ENCODE results near the gene PHYHIPL. TPM values are rescaled to one million over a fixed set of nuclear protein-coding genes. Genes with fewer than 3 reads are reported as not detected.

Gene PHYHIPL
- total and polyA plus RNA-seq, 2 donors (not counting 1 experiment from before 2014, with no cell fraction given) = 0.02 TPM; not detected in 1

- H3K4me1 ChIP-seq (ENCODE audit: control insufficient read depth, extremely low read depth, insufficient read depth, low read length) = no peaks in the 10 kb centered on the region
- H3K4me2 ChIP-seq (ENCODE audit: extremely low read depth, insufficient read depth, low read length) = no peak overlapping the region
- H3K27me3 ChIP-seq (ENCODE audit: control insufficient read depth, insufficient read depth, low read length) = no peaks in the 10 kb centered on the region
- no peaks in the 10 kb centered on the region for H3K79me2 ChIP-seq (ENCODE audit: control insufficient read depth, insufficient read depth, low read length)
- no peak overlapping the region for H3K9ac ChIP-seq (ENCODE audit: insufficient read depth, low read length)
- H3K9me3 ChIP-seq (ENCODE audit: control insufficient read depth, insufficient read depth, low read depth, low read length) = no peaks in the 10 kb centered on the region
- no peak for DNase-seq (ENCODE audit: low read depth in 2 of 2)
- no peak overlapping the region for H2AFZ ChIP-seq (ENCODE audit: low read length)
- H3K4me3 ChIP-seq (replicated peaks in 1 of 4; ENCODE audit: control extremely low read depth in 1 of 4, insufficient read depth in 1 of 4, low read depth in 3 of 4, low read length in 4 of 4) = no peak overlapping the region
- H4K20me1 ChIP-seq (ENCODE audit: control insufficient read depth, extremely low read depth, insufficient read depth, low read length) = no peaks in the 10 kb centered on the region
- TF ChIP-seq CTCF (conservative IDR thresholded peaks at IDR 0.05 in 1 of 2, IDR thresholded peaks at IDR 0.05 in 1 of 2; ENCODE audit: low read depth in 1 of 2, low read length in 2 of 2) (no peak), EZH2 (IDR thresholded peaks at IDR 0.05; ENCODE audit: low read length, missing control alignments) (no peak)
- H3K36me3 ChIP-seq (ENCODE audit: control insufficient read depth, insufficient read depth, low read length) = no peaks in the 10 kb centered on the region
- no peak overlapping the region for H3K27ac ChIP-seq (ENCODE audit: insufficient read depth, low read length)
Measured at GRCh38 chr10:59255463-59255862, 79.0 kb downstream of the PHYHIPL start.

- no peak overlapping the region for H3K4me3 ChIP-seq (replicated peaks in 1 of 4; ENCODE audit: control extremely low read depth in 1 of 4, insufficient read depth in 1 of 4, low read depth in 3 of 4, low read length in 4 of 4)
- no peak for DNase-seq (ENCODE audit: low read depth in 2 of 2)
- no peaks in the 10 kb centered on the region for H3K4me1 ChIP-seq (ENCODE audit: control insufficient read depth, extremely low read depth, insufficient read depth, low read length)
- H3K4me2 ChIP-seq (ENCODE audit: extremely low read depth, insufficient read depth, low read length) = no peak overlapping the region
- no peaks in the 10 kb centered on the region for H4K20me1 ChIP-seq (ENCODE audit: control insufficient read depth, extremely low read depth, insufficient read depth, low read length)
- H3K36me3 ChIP-seq (ENCODE audit: control insufficient read depth, insufficient read depth, low read length) = no peaks in the 10 kb centered on the region
- no peaks in the 10 kb centered on the region for H3K79me2 ChIP-seq (ENCODE audit: control insufficient read depth, insufficient read depth, low read length)
- H3K9me3 ChIP-seq (ENCODE audit: control insufficient read depth, insufficient read depth, low read depth, low read length) = no peaks in the 10 kb centered on the region
- H3K9ac ChIP-seq (ENCODE audit: insufficient read depth, low read length) = no peak overlapping the region
- no peaks in the 10 kb centered on the region for H3K27me3 ChIP-seq (ENCODE audit: control insufficient read depth, insufficient read depth, low read length)
- H3K27ac ChIP-seq (ENCODE audit: insufficient read depth, low read length) = no peak overlapping the region
- no peak overlapping the region for H2AFZ ChIP-seq (ENCODE audit: low read length)
- TF ChIP-seq EZH2 (IDR thresholded peaks at IDR 0.05; ENCODE audit: low read length, missing control alignments) (no peak), CTCF (conservative IDR thresholded peaks at IDR 0.05 in 1 of 2, IDR thresholded peaks at IDR 0.05 in 1 of 2; ENCODE audit: low read depth in 1 of 2, low read length in 2 of 2) (no peak)
Measured at GRCh38 chr10:59257224-59257623, 80.8 kb downstream of the PHYHIPL start.

GRCh38 chr10:59258890-59259289 is 82.4 kb downstream of the PHYHIPL start:
- no peaks in the 10 kb centered on the region for H3K36me3 ChIP-seq (ENCODE audit: control insufficient read depth, insufficient read depth, low read length)
- H3K4me1 ChIP-seq (ENCODE audit: control insufficient read depth, extremely low read depth, insufficient read depth, low read length) = no peaks in the 10 kb centered on the region
- H3K4me3 ChIP-seq (replicated peaks in 1 of 4; ENCODE audit: control extremely low read depth in 1 of 4, insufficient read depth in 1 of 4, low read depth in 3 of 4, low read length in 4 of 4) = no peak overlapping the region

More at GRCh38 chr10:59258890-59259289, 82.4 kb downstream of the PHYHIPL start:
- H4K20me1 ChIP-seq (ENCODE audit: control insufficient read depth, extremely low read depth, insufficient read depth, low read length) = no peaks in the 10 kb centered on the region
- no peak for DNase-seq (ENCODE audit: low read depth in 2 of 2)
- no peak overlapping the region for H2AFZ ChIP-seq (ENCODE audit: low read length)
- no peaks in the 10 kb centered on the region for H3K79me2 ChIP-seq (ENCODE audit: control insufficient read depth, insufficient read depth, low read length)
- no peak overlapping the region for H3K9ac ChIP-seq (ENCODE audit: insufficient read depth, low read length)
- no peak overlapping the region for H3K27ac ChIP-seq (ENCODE audit: insufficient read depth, low read length)
- no peak for TF ChIP-seq CTCF (conservative IDR thresholded peaks at IDR 0.05 in 1 of 2, IDR thresholded peaks at IDR 0.05 in 1 of 2; ENCODE audit: low read depth in 1 of 2, low read length in 2 of 2)
- no peak for TF ChIP-seq EZH2 (IDR thresholded peaks at IDR 0.05; ENCODE audit: low read length, missing control alignments)
- no peaks in the 10 kb centered on the region for H3K27me3 ChIP-seq (ENCODE audit: control insufficient read depth, insufficient read depth, low read length)
- H3K4me2 ChIP-seq (ENCODE audit: extremely low read depth, insufficient read depth, low read length) = no peak overlapping the region
- H3K9me3 ChIP-seq (ENCODE audit: control insufficient read depth, insufficient read depth, low read depth, low read length) = no peaks in the 10 kb centered on the region

Data from fibroblast of lung (primary cell).